HG02840 (cell line): ENCODE measurements around the gene VWA8.
"Not testable (repeated sequence)": the region's sequence is repeated elsewhere in the genome, so short reads cannot be mapped to it uniquely, and the experiment has no call there.

Experiments used
- ATAC-seq: cut with Tn5 transposase; IDR thresholded peaks from one replicate; pipeline ENCODE4 v1.9.1; 2021; ENCODE audit warnings: mild to moderate bottlenecking, moderate library complexity, moderate number of reproducible peaks; ENCODE audit not compliant: unreplicated experiment, low FRiP score

VWA8 gene

DNA sequence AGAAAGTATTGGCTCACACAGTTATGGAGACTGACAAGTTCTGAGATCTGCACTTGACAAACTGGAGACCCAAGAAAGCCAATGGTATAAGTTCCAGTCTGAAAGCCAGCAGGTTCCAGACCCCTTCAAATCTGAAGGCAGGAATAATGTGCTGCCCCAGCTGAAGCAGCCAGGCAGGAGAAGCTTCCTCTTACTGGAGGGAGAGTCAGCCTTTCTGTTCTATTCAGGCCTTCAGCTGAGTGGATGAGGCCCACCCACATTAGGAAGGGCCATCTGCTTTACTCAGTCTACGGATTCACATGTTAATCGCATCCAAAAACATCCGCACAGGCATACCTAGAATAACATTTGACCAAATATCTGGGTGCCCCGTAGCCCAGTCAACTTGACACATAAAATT is 8.2 kb upstream of the VWA8 start:
- ATAC-seq = no peak

DNA sequence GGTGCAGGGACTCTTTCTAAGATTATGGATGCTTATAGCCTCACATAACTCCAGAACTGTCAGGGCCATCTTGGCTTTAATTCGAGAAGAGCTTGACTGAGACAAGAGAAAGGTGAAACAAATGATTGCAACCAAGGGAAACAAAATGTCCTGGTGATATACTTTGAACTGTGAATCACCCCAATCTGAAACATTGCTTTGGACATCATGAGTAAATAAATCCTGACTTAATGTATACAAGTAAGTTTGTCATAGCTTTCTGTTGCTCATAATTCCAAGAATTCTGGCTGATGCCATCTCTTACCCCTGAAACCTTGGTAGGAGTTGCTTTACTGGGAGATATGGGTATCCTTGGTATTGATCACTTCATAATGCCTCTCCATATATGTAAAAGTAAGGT is 5.8 kb upstream of the VWA8 start:
- ATAC-seq = no peak

DNA sequence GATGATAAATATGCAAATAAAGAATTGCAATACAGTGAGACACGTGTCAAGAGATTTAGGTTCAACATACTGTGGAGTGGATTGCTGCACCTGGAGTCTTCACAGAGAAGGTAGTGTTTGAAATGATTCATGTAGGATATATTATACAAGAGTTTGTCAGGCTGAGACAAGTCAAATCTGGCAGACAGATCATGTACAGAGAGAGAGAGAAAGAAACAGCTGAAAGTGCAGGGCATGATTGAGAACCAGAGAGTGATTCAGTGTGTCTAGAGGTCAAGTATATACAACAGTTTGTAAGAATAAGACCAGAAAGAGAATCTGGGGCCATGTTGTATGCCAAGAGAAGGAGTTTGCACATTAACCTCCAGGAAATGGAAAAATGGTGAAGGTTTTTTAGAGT is 2.1 kb upstream of the VWA8 start:
- no peak for ATAC-seq

DNA sequence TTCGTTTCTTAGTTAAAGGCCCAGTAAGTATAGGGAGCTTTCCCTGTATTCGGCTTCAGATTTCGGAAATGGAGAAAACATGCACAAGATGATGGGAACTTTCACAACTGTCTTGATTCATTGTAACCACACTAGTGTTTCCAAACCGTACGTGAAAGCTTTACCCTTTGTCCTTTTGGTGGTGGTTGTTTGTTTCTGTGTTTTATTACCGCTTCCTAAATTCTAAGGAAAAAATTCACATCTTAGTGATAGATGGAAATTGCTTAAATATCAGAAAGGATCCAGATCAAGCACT is 504 bp upstream of the VWA8 start:
- ATAC-seq = no peak

DNA sequence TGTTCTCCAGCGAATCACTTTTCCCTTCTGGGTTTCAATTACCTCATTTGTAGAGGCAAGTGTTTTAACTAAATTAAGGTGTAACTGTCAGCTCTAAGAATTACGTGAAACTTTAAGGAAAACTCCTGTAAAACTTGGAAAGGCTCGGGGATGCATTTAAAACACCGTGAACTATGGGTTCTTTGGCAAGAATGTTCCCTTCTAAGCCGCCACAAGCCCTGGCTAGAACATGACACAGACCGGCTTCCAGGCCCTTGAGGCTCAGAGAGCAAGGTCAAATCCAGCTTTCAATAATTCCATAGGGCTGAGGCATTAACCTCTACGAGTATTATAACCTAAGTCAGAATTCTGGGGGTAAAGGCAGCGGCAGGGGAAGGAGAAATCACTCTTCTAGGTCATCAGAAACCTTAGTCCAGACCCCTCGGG is 685 bp downstream of the VWA8 start:
- peak; percentile 6 for ATAC-seq

DNA sequence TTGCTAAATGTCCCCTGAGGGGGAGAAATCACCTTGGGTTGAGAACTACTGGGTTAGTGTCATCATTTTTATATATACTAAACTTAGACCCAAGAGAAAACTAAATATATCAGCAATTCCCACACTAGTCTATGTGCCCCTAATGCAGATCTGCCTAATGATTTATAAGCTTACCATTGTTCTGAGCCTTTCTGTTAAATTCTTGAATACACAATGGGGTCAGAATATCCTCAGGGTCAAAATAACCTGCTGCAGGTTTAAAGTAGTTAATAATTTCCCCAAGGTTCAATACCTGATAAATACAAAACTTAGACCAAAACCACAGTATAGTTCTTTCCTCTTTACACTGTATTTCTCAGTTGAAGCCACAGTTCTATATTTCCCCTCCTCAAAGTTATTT is 4.6 kb downstream of the VWA8 start:
- ATAC-seq = no peak

DNA sequence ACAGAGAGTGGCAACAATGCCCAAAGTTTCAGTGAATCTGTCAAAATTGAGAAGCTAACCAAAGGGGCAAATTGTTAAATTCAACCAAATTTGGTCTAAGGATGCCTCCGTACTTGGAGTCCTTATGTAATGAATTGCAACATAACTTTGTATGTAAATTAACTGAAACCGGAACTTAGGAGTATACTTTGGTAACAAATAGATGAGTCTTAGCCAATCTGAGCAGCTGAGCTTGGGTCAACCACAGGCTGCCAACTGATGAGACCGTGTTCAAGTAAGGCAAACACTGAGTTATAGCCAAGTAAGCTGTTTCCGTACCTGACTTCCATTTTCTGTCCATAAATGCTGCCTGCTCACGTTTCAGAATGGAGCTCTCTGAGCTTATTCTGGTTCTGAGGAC is 5.3 kb downstream of the VWA8 start:
- ATAC-seq = no peak

DNA sequence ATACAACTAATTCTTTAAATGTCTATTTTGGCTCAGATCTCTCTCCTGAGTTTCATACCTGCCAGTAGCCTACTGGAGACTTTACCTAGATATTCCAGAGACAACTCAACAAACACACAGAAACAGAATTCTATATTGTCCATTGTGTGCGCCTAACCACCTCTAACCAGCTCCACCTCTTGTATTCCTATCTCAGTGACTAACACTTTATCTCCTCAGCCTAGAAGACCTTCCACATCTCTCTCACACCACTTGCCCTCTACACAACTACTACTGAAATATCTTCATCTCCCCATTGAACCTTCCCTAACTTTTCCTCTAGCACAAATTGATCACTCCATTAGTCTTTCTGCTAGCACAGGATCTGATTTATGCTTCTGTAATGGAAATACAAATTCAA is 6.7 kb downstream of the VWA8 start:
- no peak for ATAC-seq

DNA sequence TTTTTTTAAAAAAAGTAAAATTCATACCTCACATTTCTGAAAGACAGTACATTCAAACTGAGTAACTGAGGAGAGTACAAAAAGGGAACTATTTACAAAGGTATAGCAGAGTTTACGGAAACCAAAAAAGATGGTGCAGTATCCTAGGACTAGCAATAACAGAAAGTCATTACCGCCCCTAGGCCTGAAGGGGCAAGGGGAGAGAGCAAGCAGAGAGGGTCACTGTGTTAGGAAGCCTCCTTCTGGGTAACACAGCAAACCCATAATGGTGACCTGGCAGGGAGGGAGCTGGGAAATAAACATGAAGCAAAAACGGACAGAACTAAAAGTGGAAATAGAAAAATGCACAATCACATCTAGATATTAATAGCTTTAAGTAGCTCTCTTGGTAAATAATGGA is 8.2 kb downstream of the VWA8 start:
- no peak for ATAC-seq

DNA sequence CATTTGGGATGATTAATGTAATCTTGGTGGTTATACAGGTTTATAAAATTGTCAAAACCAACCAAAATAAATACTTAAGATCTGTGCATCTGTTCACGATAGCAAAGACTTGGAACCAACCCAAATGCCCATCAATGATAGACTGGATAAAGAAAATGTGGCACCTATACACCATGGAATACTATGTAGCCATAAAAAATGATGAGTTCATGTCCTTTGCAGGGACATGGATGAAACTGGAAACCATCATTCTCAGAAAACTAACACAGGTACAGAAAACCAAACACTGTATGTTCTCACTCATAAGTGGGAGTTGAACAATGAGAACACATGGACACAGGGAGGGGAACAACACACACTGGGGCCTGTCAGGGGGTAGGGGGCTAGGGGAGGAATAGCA is 11.8 kb downstream of the VWA8 start:
- ATAC-seq = not testable (repeated sequence)

DNA sequence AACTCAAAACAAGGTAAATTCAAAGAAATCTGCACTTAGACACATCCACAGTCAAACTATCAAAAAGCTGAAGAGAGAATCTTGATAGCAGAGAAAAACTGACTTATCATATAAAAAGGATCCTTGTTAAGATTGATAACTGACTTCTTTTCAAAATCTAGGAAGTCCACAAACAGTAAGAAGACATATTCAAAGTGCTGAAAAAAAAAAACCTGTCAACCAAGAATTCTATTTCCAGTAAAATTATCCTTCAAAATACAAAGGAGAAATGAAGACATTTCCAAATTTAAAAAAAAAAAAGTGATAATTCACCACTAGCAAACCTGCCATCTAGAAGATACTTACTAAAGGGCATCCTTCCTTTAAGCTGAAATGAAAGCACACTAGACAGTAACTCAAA is 15.0 kb downstream of the VWA8 start:
- ATAC-seq = no peak

DNA sequence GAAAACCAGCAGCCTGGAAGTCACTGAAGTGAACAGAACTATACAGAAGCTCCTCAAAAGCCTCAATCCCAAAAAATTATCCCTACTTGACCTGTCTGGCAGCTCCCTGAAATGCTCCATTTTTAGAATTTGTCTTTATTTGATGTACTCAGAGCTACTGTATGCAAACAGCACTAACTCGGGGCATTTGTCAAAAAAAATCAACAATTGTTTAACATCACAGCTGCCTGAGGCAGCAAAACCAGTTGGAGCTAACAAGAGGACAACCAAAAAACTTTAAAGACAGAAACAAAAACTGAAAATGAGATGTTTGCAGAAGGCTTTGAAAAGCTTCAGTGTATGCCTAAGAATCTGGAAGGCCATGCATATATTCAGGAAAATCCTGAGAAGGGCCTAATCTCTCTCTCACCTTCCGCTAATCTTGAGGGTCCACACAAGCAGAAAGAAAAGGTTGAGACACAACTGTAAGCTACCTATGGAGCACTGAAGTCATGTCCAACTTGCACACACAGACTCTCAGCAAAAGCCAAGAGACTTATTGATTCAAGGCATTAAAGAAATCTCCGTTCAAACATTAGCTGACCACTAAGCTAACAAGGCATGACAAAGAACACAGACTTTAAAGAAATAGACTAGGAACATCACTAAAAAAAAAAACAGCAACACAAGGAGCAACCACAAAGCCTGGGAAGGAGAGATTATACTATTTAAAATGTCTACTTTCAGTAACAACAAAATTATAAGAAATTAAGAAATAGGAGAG is 16.1 kb downstream of the VWA8 start:
- ATAC-seq = no peak

DNA sequence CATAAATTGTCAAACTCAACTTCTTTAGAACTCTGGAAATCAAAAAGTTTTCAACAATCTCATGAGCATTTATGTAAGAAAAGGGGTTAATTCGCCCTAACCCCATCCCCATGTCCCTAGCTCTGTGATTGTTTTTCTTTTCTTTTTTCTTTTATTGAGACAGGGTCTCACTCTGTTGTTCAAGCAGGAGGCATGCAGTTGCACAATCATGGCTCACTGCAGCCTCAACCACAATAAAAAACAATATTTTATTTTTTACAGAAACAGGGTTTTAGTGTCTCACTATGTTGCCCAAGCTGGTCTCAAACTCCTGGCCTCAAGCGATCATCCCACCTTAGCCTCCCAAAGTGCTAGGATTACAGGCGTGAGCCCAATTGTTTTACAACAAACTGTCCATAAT is 16.7 kb downstream of the VWA8 start:
- ATAC-seq = no peak

DNA sequence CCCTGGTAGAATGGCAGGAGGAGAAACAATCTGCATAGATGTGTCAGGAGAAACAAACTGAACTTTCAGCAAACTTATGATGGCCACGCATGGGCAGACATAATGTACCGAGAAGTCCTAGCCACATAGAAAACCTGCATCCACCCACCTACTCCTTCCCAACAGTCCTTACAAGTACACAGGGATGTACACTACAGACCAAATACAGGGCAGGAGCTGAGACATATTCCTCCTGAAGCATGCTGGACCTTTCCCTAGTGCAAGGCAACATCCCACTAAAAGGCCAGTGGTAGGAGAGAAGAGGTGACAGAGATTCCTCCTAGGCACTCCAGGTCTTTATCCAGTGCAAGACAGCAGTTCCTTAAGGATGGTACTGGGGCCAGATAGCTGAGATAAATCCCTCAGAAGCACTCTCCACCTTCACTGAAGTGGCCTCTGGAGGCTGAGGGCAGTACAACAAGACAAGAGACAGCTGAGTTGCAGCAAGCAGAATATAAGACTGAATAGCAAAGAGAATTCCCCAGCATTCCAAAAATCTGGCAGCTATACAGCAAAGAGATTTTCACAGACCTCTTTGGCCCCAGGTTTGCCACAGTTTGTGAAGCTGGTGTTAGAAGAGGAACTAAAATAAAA is 18.3 kb downstream of the VWA8 start:
- ATAC-seq = no peak

DNA sequence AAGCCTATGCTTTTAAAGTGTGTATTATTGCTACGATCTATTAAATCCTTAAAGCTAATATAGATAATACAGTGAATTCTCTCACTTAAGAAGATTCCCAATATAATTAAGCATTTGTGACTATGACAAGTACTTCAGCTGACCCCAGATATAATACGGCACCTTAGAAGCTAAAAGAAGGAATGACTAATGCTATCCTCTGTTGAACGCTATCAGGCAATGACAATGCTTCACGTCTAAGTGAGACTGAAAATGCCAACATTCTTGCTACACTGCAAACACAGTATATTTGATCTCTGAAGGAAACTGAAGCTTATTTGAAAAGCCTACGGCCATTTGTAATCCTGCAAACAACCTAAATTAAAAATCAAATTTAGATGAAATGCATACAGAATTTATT is 19.7 kb downstream of the VWA8 start:
- no peak for ATAC-seq

DNA sequence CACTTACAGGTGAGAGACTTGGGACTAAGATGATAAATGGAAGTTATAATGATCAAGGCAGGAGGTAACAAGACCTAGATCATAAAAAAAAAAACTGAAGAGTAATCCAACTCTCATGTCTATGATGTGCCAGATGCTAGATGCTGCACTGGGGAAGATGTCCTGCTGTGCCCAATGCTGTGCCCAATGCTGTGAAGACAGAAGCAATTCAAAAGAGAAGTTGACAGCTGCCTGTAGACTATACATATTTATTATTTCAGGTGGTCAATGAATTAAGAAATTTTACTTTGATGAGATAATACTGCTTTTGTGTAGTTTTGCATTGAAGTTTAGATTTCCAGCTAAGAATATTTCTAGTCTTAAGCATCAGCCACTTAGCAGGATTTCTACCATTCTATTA is 21.5 kb downstream of the VWA8 start:
- ATAC-seq = no peak

DNA sequence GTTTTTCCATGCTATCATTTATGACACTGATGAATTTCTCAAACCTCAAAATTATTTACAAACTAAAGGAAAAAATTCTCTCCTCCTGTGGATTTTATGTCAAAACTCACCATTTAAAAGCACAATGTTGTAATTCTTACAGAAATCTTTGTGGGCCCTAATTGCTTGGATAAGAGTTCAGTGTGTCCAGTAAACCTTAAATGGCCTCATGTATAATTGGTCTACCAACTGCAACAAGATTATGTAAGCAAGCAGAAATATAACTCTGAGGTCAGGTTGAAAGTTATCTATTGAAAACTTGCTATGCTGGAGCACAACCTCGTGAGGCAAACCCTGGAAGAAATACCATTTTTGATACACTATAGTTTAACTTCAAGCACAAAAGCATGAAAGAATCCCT is 22.0 kb downstream of the VWA8 start:
- no peak for ATAC-seq

DNA sequence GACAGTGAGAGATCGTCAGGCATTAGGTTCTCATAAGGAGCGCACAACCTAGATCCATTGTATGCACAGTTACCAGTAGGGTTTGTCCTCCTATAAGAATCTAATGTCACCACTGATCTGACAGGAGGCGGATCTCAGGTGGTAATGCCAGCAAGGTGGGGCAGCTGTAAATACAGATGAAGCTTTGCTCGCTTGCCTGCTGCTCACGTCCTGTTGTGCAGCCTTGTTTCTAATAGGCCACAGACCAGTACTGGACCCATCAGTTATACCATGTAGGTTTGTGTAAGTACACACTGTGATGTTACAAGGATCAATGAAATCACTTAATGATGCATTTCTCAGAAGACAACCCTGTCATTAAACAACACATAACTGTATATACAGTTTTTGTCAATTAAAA is 23.5 kb downstream of the VWA8 start:
- ATAC-seq = no peak

DNA sequence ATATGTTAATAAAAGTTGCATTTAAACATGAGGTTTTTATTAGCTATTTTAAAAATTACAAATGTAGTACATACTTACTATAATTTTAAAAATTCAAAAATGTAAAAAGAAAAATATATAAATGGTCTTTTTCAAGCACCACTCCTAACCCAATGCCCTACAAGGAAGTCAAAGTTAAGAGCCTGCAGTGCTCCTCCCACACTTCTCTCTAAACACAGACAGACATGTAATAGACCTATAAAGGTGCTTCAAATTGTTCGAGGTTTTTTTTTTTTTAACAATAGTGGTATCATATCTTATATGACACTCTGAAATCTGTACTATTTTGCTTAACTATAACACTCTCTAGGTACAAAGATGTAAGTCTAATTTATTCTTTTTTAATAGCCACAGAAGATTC is 25.4 kb downstream of the VWA8 start:
- ATAC-seq = no peak

DNA sequence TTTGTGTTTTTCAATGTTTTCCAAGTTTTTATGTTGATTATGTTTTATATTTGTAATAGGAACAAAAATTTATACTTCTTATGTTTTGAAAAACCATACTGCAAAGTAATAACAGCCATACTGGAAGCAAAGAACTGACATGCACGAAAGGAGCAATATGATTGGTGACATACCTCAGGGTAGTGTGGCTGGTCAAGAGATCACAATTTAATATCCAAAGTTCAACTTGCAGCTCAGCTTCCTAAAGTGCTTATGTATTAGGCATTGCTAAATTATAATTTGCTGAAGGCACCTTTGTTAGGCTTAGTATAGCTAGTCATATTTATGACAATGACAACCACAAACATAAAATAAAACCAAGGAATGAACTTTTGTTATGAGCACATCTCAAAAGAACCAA is 25.9 kb downstream of the VWA8 start:
- no peak for ATAC-seq

DNA sequence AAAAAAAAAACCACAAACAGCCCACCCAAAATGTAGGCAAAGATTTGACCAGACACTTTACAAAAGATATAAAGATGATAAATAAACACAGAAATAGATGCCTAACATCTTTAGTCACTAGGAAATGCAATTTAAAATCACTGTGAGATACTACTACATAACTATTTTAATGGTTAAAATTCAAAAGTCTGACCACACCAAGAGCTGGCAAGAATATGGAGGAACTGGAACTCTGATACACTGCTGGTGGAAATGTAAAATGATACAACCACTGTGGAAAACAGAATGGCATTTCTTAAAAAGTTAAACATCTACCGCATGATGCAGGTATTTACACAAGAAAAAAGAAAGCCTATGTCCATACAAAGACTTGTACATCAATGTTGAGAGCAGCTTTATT is 26.8 kb downstream of the VWA8 start:
- no peak for ATAC-seq

DNA sequence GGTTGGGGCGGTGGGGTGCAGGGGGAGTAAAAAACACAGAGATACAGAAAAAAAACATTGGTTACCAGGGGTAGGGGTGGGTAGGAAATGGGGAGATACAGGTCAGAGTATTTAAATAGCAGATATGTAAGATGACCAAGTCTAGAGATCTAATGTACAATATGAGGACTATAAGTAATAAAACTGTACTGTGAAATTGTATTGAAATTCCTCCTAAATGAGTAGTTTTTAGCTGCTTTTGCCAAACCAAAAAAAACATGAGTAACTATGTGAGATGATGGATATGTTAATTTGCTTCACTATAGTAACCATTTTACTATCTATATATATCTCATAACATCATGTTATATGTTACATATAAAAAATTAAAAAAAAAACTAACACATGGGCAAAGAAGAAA is 29.6 kb downstream of the VWA8 start:
- ATAC-seq = no peak

DNA sequence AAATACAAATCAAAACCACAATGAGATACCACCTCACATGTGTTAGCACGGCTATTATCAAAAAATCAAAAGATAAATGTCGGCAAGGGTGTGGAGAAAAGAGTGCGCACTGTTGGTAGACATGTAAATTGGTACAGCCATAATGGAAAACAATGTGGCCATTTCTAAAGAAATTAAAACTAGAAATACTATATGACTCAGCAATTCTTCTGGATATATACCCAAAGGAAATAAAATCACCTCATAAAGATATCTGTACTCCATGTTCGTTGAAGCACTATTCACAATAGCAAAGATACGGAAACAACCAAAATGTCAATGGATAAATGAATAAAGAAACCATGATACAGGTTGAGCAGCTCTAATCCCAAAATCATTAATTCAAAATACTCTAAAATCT is 30.8 kb downstream of the VWA8 start:
- no peak for ATAC-seq
